K562 (cell line): Measurements from ENCODE around the gene CKLF. TPM values are rescaled to one million over a fixed set of nuclear protein-coding genes. Genes with fewer than 3 reads are reported as not detected.

ENCODE experiments used
- ARID2 ChIP-seq: fragments of 450-650 bp; IDR thresholded peaks from 2 replicates; pipeline ENCODE4 v1.6.1; 2017; ENCODE audit warnings: antibody characterized with exemption, mild to moderate bottlenecking
- BACH1 ChIP-seq: fragments of 200-800 bp; sonication (Bioruptor generic); IDR thresholded peaks from 2 replicates; pipeline ENCODE4 v1.6.1; 2016; ENCODE audit warnings: missing genetic modification characterization, missing compliant biosample characterization
- CTCFL ChIP-seq: IDR thresholded peaks from 2 replicates; pipeline ENCODE4 v1.6.1; 2011; ENCODE audit warnings: borderline replicate concordance, low read depth, mild to moderate bottlenecking, moderate library complexity, low read length; ENCODE audit not compliant: insufficient read depth, poor library complexity, severe bottlenecking
- ETV6 ChIP-seq, 3 experiments: fragments of 150-350 bp in 1 of 3; sonication (generic) in 1 of 3; formaldehyde crosslinking in 1 of 3; IDR thresholded peaks; 2 replicates each; pipeline versions ENCODE4 v1.6.1 to v1.8.0; 2014 to 2022; ENCODE audit warnings: borderline replicate concordance in 2 of 3, low read depth in 2 of 3, antibody characterized with exemption in 1 of 3, low read length in 1 of 3, mild to moderate bottlenecking in 1 of 3, missing genetic modification reagents in 1 of 3
- HMG20B ChIP-seq: fragments of 250-450 bp; sonication (Bioruptor Pico); IDR thresholded peaks from 2 replicates; pipeline ENCODE4 v1.5.0; 2021; ENCODE audit warnings: mild to moderate bottlenecking
- LARP7 ChIP-seq: fragments of 450-650 bp; IDR thresholded peaks from 2 replicates; pipeline ENCODE4 v1.6.1; 2016
- LEF1 ChIP-seq: fragments of 450-650 bp; IDR thresholded peaks from 2 replicates; pipeline ENCODE4 v1.6.1; 2016; ENCODE audit warnings: mild to moderate bottlenecking
- MXD1 ChIP-seq: fragments of 250-450 bp; sonication (Bioruptor Pico); IDR thresholded peaks from 2 replicates; pipeline ENCODE4 v1.8.0; 2021; ENCODE audit warnings: borderline replicate concordance, mild to moderate bottlenecking, moderate library complexity; ENCODE audit not compliant: poor library complexity, severe bottlenecking
- NEUROD1 ChIP-seq: fragments of 150-350 bp; IDR thresholded peaks from 2 replicates; pipeline ENCODE4 v1.6.1; 2014; ENCODE audit warnings: borderline replicate concordance, low read length, low read depth; ENCODE audit not compliant: partially characterized antibody
- NFRKB ChIP-seq: fragments of 450-650 bp; IDR thresholded peaks from 2 replicates; pipeline ENCODE4 v1.6.1; 2016; ENCODE audit warnings: low read depth
- PKNOX1 ChIP-seq: fragments of 450-650 bp; IDR thresholded peaks from 2 replicates; pipeline ENCODE4 v1.6.1; 2016
- POU5F1 ChIP-seq: fragments of 150-350 bp; IDR thresholded peaks from 2 replicates; pipeline ENCODE4 v1.6.1; 2014; ENCODE audit warnings: borderline replicate concordance, low read length, low read depth, mild to moderate bottlenecking; ENCODE audit not compliant: partially characterized antibody
- PRPF4 ChIP-seq: fragments of 200-400 bp; formaldehyde crosslinking; IDR thresholded peaks from one replicate; pipeline ENCODE4 v1.6.1; 2017; ENCODE audit warnings: low read length, low read depth, mild to moderate bottlenecking; ENCODE audit not compliant: insufficient read depth, poor library complexity, severe bottlenecking
- SMARCA4 ChIP-seq: fragments of 450-650 bp; IDR thresholded peaks from 2 replicates; pipeline ENCODE4 v1.6.1; 2016
- SNRNP70 ChIP-seq: fragments of 200-400 bp; formaldehyde crosslinking; optimal IDR thresholded peaks from 2 replicates; pipeline ENCODE3; 2017; ENCODE audit warnings: low read depth, low read length
- STAT5A ChIP-seq: IDR thresholded peaks from 2 replicates; pipeline ENCODE4 v1.6.1; 2012; ENCODE audit warnings: low read length, inconsistent platforms, borderline replicate concordance
- XRCC4 ChIP-seq: IDR thresholded peaks from one replicate; pipeline ENCODE4 v1.6.1; 2011; ENCODE audit not compliant: insufficient read depth, insufficient read length; ENCODE audit errors: extremely low read depth
- ZFPM2 ChIP-seq: fragments of 250-450 bp; sonication (Bioruptor Pico); IDR thresholded peaks from 2 replicates; pipeline ENCODE4 v1.5.1; 2022; ENCODE audit warnings: mild to moderate bottlenecking
- ZNF232 ChIP-seq: sonication (generic); formaldehyde crosslinking; IDR thresholded peaks from 2 replicates; pipeline ENCODE4 v1.8.0; 2022; ENCODE audit warnings: mild to moderate bottlenecking, missing genetic modification reagents
- ZNF280A ChIP-seq: fragments of 450-650 bp; IDR thresholded peaks from 2 replicates; pipeline ENCODE4 v1.6.1; 2018; ENCODE audit warnings: mild to moderate bottlenecking, low read depth; ENCODE audit not compliant: partially characterized antibody
- ZNF445 ChIP-seq: fragments of 250-450 bp; sonication (Bioruptor Pico); IDR thresholded peaks from 2 replicates; pipeline ENCODE4 v1.4.0; 2020; ENCODE audit warnings: low read depth, mild to moderate bottlenecking, moderate library complexity
- ZNF695 ChIP-seq: fragments of 450-650 bp; formaldehyde crosslinking; IDR thresholded peaks from 2 replicates; pipeline ENCODE4 v1.4.0; 2020; ENCODE audit warnings: mild to moderate bottlenecking, moderate library complexity
- polyA plus RNA-seq, 8 experiments: library from polyadenylated mRNA; depleted of rRNA in 4 of 8; stranded (reverse) in 5 of 8; unstranded in 3 of 8; fragments of >200 nt; fragmentation: Nextera tagmentation in 2 of 8; fragmentation: Illumina TruSeq in 1 of 8; extraction: Ambion mirVana in 2 of 8; extraction: Trizol in 1 of 8; gene quantifications; 2 replicates each; pipeline versions ENCODE4 v1.2.1 to v1.2.3, GENCODE V29; 2011 to 2014; ENCODE audit warnings: inconsistent platforms in 1 of 8, missing spikeins in 1 of 8
- total RNA-seq, 7 experiments: library from RNA; depleted of rRNA in 6 of 7; stranded (reverse); fragments of >200 nt in 6 of 7; fragmentation: Illumina TruSeq in 2 of 7; extraction: Trizol in 2 of 7; gene quantifications; 2 replicates each; pipeline versions ENCODE4 v1.2.1 to v1.2.3, GENCODE V29; 2011 to 2021; ENCODE audit warnings: low replicate concordance in 1 of 7

The CKLF gene
- total and polyA plus RNA-seq, 9 of the 15 experiments (the other 6 are each of a cell fraction or from before 2014, with no cell fraction given), result 84.8 to 322 (median 118) TPM

- TF ChIP-seq ZNF232 (CRISPR knock-in tag) (no peak), ETV6 (IDR thresholded peaks at IDR 0.05; ENCODE audit: borderline replicate concordance in 1 of 2, low read depth in 2 of 2, low read length in 1 of 2) (peak in 1 of 2 experiments; percentile 36; a peak in 1 of 4 replicates), ETV6 (CRISPR knock-in tag; IDR thresholded peaks at IDR 0.05; ENCODE audit: borderline replicate concordance) (no peak), ZNF695 (CRISPR knock-in tag) (no peak), PRPF4 (no peak), BACH1 (tag) (peak; percentile 58; the same call in 1 of the 2 replicates), SNRNP70 (no peak), LARP7 (no peak), XRCC4 (no peak), LEF1 (peak; percentile 75), HMG20B (CRISPR knock-in tag) (no peak), SMARCA4 (peak; percentile 77), NEUROD1 (peak; percentile 59), ZNF445 (CRISPR knock-in tag) (no peak), ZFPM2 (no peak), ARID2 (no peak), ZNF280A (no peak), NFRKB (peak; percentile 67; the same call in 1 of the 2 replicates), STAT5A (0 out of 2 replicates have a peak, but pooled peaks have one; percentile 37), PKNOX1 (peak; percentile 42), POU5F1 (no peak), CTCFL (no peak), MXD1 (CRISPR knock-in tag) (no peak)
Observed at GRCh38 chr16:66516808-66517585, 35.4 kb upstream of the CKLF start (continued).
